ENCODE measurements around the gene GRM4.

GRM4 gene

GRCh38 chr6:34157236-34157830, 11.4 kb upstream of the GRM4 start:
- no peak for DNase-seq

GRCh38 chr6:34155471-34156300, 9.8 kb upstream of the GRM4 start:
- DNase-seq, result no peak

- peak; percentile 65 for DNase-seq
These were observed 9.0 kb upstream of the GRM4 start for GRCh38 chr6:34154668-34155447.

GRCh38 chr6:34152806-34153520, 7.1 kb upstream of the GRM4 start:
- no peak for DNase-seq

- DNase-seq, result no peak
These were observed 6.2 kb upstream of the GRM4 start for GRCh38 chr6:34152042-34152524.

GRCh38 chr6:34151321-34152041, 5.6 kb upstream of the GRM4 start:
- DNase-seq, result no peak

GRCh38 chr6:34150766-34151165, 4.9 kb upstream of the GRM4 start:
- no peak for DNase-seq

- no peak for DNase-seq
These were observed 4.0 kb upstream of the GRM4 start for GRCh38 chr6:34149831-34150400.

GRCh38 chr6:34149452-34149810, 3.5 kb upstream of the GRM4 start:
- DNase-seq, result no peak

GRCh38 chr6:34148631-34149451, 3.0 kb upstream of the GRM4 start:
- DNase-seq, result no peak

GRCh38 chr6:34147906-34148630, 2.2 kb upstream of the GRM4 start:
- no peak for DNase-seq

GRCh38 chr6:34146801-34147592, 1.1 kb upstream of the GRM4 start:
- DNase-seq, result no peak

GRCh38 chr6:34145161-34146020, 496 bp downstream of the GRM4 start:
- DNase-seq, result peak; percentile 30

GRCh38 chr6:34144581-34145160, 1.2 kb downstream of the GRM4 start:
- no peak for DNase-seq

- peak; percentile 43 for DNase-seq
These were observed 1.9 kb downstream of the GRM4 start for GRCh38 chr6:34143884-34144580.

GRCh38 chr6:34143196-34143883, 2.5 kb downstream of the GRM4 start:
- no peak for DNase-seq
